Suprapubic skin (tissue), 4 donors: Measurements from ENCODE around the gene PCNX2. TPM values are rescaled to one million over a fixed set of nuclear protein-coding genes. Genes with fewer than 3 reads are reported as not detected.

Experiments used
- DNase-seq, 2 donors: peaks; one replicate each; pipeline ENCODE4 v3.0.0-alpha.2; 2019; ENCODE audit warnings: low spot score in 2 of 2
- H3K27ac ChIP-seq: fragments of 200-600 bp; sonication (generic); one replicate; pipeline ENCODE4 v1.5.1; 2019
- H3K27me3 ChIP-seq: fragments of 200-600 bp; sonication (generic); one replicate; pipeline ENCODE4 v1.5.1; 2019
- H3K36me3 ChIP-seq: fragments of 200-600 bp; sonication (generic); one replicate; pipeline ENCODE4 v1.5.1; 2019
- H3K4me1 ChIP-seq: fragments of 200-600 bp; sonication (generic); one replicate; pipeline ENCODE4 v1.5.1; 2019
- H3K4me3 ChIP-seq: fragments of 200-600 bp; sonication (generic); one replicate; pipeline ENCODE4 v1.5.1; 2019; ENCODE audit warnings: mild to moderate bottlenecking
- H3K9me3 ChIP-seq: fragments of 200-600 bp; sonication (generic); one replicate; pipeline ENCODE4 v1.5.1; 2019
- CTCF ChIP-seq, 2 donors: fragments of 200-600 bp in 1 of 2; fragments of 450-650 bp in 1 of 2; sonication (generic) in 1 of 2; IDR thresholded peaks; one replicate each; pipeline ENCODE4 v1.5.1; 2016 to 2019; ENCODE audit warnings: antibody characterized with exemption in 2 of 2, mild to moderate bottlenecking in 1 of 2, moderate library complexity in 1 of 2
- EP300 ChIP-seq: sonication (generic); formaldehyde crosslinking; IDR thresholded peaks from one replicate; pipeline ENCODE4 v1.6.1; 2017; ENCODE audit warnings: antibody characterized with exemption
- POLR2A ChIP-seq, 2 donors: fragments of 450-650 bp; IDR thresholded peaks; one replicate each; pipeline ENCODE4 v1.6.1; 2017; ENCODE audit warnings: antibody characterized with exemption in 2 of 2, mild to moderate bottlenecking in 2 of 2, moderate library complexity in 2 of 2
- POLR2AphosphoS5 ChIP-seq, 3 donors: sonication (generic); formaldehyde crosslinking; IDR thresholded peaks; one replicate each; pipeline ENCODE4 v1.6.1; 2017; ENCODE audit warnings: antibody characterized with exemption in 3 of 3
- WGBS: methylation state at CpG from one replicate; pipeline ENCODE4 v1.1.5; 2018; 5-methylcytosine and 5-hydroxymethylcytosine counted together
- total RNA-seq, 4 donors: library from RNA; depleted of rRNA; stranded (reverse); fragments of >200 nt; gene quantifications; one replicate each; pipeline ENCODE4 v1.1.0, GENCODE V29; 2016

PCNX2 gene
- total RNA-seq, 4 donors from 2014 or later = 8.9 to 21.4 (median 14.3) TPM

GRCh38 chr1:232973652-232974611 lies 321.6 kb downstream of the PCNX2 start:
- Histone ChIP-seq H3K36me3 (peaks cover 54% of the 10 kb centered on the region), H3K9me3 (peaks cover 4% of the 10 kb centered on the region), H3K4me1 (peaks cover 12% of the 10 kb centered on the region), H3K27ac (no peak overlapping the region), H3K27me3 (no peaks in the 10 kb centered on the region), H3K4me3 (no peak overlapping the region)
- TF ChIP-seq POLR2A (IDR thresholded peaks at IDR 0.05) = no peak
- no peak for TF ChIP-seq EP300
- TF ChIP-seq POLR2AphosphoS5 (IDR thresholded peaks at IDR 0.05) = no peak
- no peak for TF ChIP-seq CTCF (IDR thresholded peaks at IDR 0.05)
- 86% methylated on average over 2 of the region's 2 CpGs for WGBS
- no peak for DNase-seq

- Histone ChIP-seq H3K27ac (no peak overlapping the region), H3K4me3 (no peak overlapping the region), H3K9me3 (peaks cover 4% of the 10 kb centered on the region), H3K36me3 (peaks cover 52% of the 10 kb centered on the region), H3K4me1 (peaks cover 4% of the 10 kb centered on the region), H3K27me3 (no peaks in the 10 kb centered on the region)
- TF ChIP-seq POLR2AphosphoS5 (IDR thresholded peaks at IDR 0.05) (no peak), POLR2A (IDR thresholded peaks at IDR 0.05) (no peak), CTCF (IDR thresholded peaks at IDR 0.05) (no peak), EP300 (no peak)
- DNase-seq = no peak
- 85% methylated on average over 4 of the region's 4 CpGs for WGBS
These were observed 325.0 kb downstream of the PCNX2 start for GRCh38 chr1:232970508-232970907.

GRCh38 chr1:232969799-232970198 lies 325.7 kb downstream of the PCNX2 start:
- Histone ChIP-seq H3K4me3 (no peak overlapping the region), H3K27me3 (no peaks in the 10 kb centered on the region), H3K36me3 (peaks cover 56% of the 10 kb centered on the region), H3K4me1 (no peaks in the 10 kb centered on the region), H3K9me3 (peaks cover 4% of the 10 kb centered on the region), H3K27ac (no peak overlapping the region)
- TF ChIP-seq POLR2A (IDR thresholded peaks at IDR 0.05) = no peak
- no peak for TF ChIP-seq CTCF (IDR thresholded peaks at IDR 0.05)
- DNase-seq = no peak
- WGBS = 86% methylated on average over 5 of the region's 5 CpGs

- DNase-seq = no peak
- Histone ChIP-seq H3K4me3 (no peak overlapping the region), H3K4me1 (no peaks in the 10 kb centered on the region), H3K9me3 (no peaks in the 10 kb centered on the region), H3K27ac (no peak overlapping the region), H3K36me3 (peaks cover 51% of the 10 kb centered on the region), H3K27me3 (no peaks in the 10 kb centered on the region)
- 53% methylated on average over 3 of the region's 3 CpGs for WGBS
- no peak for TF ChIP-seq EP300
These were observed 326.6 kb downstream of the PCNX2 start for GRCh38 chr1:232968965-232969364.

- WGBS = 96% methylated on average over 5 of the region's 5 CpGs
- Histone ChIP-seq H3K9me3 (no peaks in the 10 kb centered on the region), H3K36me3 (peaks cover 50% of the 10 kb centered on the region), H3K27ac (no peak overlapping the region), H3K27me3 (no peaks in the 10 kb centered on the region), H3K4me3 (no peak overlapping the region), H3K4me1 (no peaks in the 10 kb centered on the region)
- no peak for DNase-seq
- TF ChIP-seq POLR2A (IDR thresholded peaks at IDR 0.05) (no peak), CTCF (IDR thresholded peaks at IDR 0.05) (no peak), EP300 (no peak), POLR2AphosphoS5 (IDR thresholded peaks at IDR 0.05) (no peak)
These were observed 327.1 kb downstream of the PCNX2 start for GRCh38 chr1:232968391-232968790.
